GM18909 (cell line): ENCODE data around the gene PTPRN.
"Not testable (repeated sequence)": the region's sequence is repeated elsewhere in the genome, so short reads cannot be mapped to it uniquely, and the experiment has no call there.

ENCODE experiments used
- ATAC-seq: cut with Tn5 transposase; IDR thresholded peaks from one replicate; pipeline ENCODE4 v1.9.1; 2021; ENCODE audit warnings: mild to moderate bottlenecking; ENCODE audit not compliant: unreplicated experiment, poor library complexity

The PTPRN gene

GRCh38 chr2:219289195-219289536, 20.0 kb downstream of the PTPRN start:
- ATAC-seq: no peak

- no peak for ATAC-seq
Observed at GRCh38 chr2:219287580-219288265, 21.5 kb downstream of the PTPRN start.

GRCh38 chr2:219287116-219287440, 22.1 kb downstream of the PTPRN start:
- ATAC-seq: not testable (repeated sequence)

GRCh38 chr2:219286436-219287115, 22.6 kb downstream of the PTPRN start:
- ATAC-seq: no peak

- ATAC-seq: no peak
Observed at GRCh38 chr2:219285894-219286425, 23.2 kb downstream of the PTPRN start.

- ATAC-seq: no peak
Observed at GRCh38 chr2:219285373-219285735, 23.8 kb downstream of the PTPRN start.

- no peak for ATAC-seq
Observed at GRCh38 chr2:219284501-219285372, 24.5 kb downstream of the PTPRN start.

GRCh38 chr2:219282943-219283581, 26.1 kb downstream of the PTPRN start:
- ATAC-seq: no peak

- no peak for ATAC-seq
Observed at GRCh38 chr2:219282375-219282774, 26.8 kb downstream of the PTPRN start.

- ATAC-seq: no peak
Observed at GRCh38 chr2:219281588-219281987, 27.6 kb downstream of the PTPRN start.

GRCh38 chr2:219280651-219281050, 28.6 kb downstream of the PTPRN start:
- no peak for ATAC-seq

GRCh38 chr2:219279916-219280516, 29.2 kb downstream of the PTPRN start:
- ATAC-seq: no peak

GRCh38 chr2:219279151-219279915, 29.9 kb downstream of the PTPRN start, which contains the start of gene DNAJB2:
Gene DNAJB2, plus strand, starts transcription at chr2:219279366. Its CDS starts 468 bp downstream, at chr2:219279834.
- ATAC-seq: peak; percentile 88

GRCh38 chr2:219278655-219279150, 30.5 kb downstream of the PTPRN start:
- no peak for ATAC-seq

GRCh38 chr2:219277703-219278654, 31.2 kb downstream of the PTPRN start:
- peak; percentile 28 for ATAC-seq

- no peak for ATAC-seq
Observed at GRCh38 chr2:219274361-219274921, 34.8 kb downstream of the PTPRN start.

- ATAC-seq: no peak
Observed at GRCh38 chr2:219273937-219274336, 35.3 kb downstream of the PTPRN start.

GRCh38 chr2:219272995-219273394, 36.2 kb downstream of the PTPRN start:
- no peak for ATAC-seq
